Measurements from ENCODE around the gene SARNP.
A peak's percentile ranks its signal among the peaks of the same experiment; 100 is the strongest.

SARNP gene

GRCh38 chr12:55721601-55722213 lies 95.8 kb downstream of the SARNP start:
- no peak for DNase-seq

GRCh38 chr12:55720894-55721444 lies 96.6 kb downstream of the SARNP start:
- peak; percentile 76 for DNase-seq

- DNase-seq = no peak
Measured at GRCh38 chr12:55720071-55720564, 97.4 kb downstream of the SARNP start, which contains the start of gene RDH5. Gene RDH5 (plus strand): TSS chr12:55720393. CDS start chr12:55721185, 792 bp downstream.

- DNase-seq = no peak
Measured at GRCh38 chr12:55719371-55719770, 98.2 kb downstream of the SARNP start.

- DNase-seq = no peak
Measured at GRCh38 chr12:55718624-55719275, 98.8 kb downstream of the SARNP start.

GRCh38 chr12:55718015-55718414 lies 99.5 kb downstream of the SARNP start:
- DNase-seq = no peak

GRCh38 chr12:55717011-55718007 lies 100.2 kb downstream of the SARNP start:
- peak; percentile 47 for DNase-seq

- DNase-seq = peak; percentile 59
Measured at GRCh38 chr12:55716582-55716957, 101.0 kb downstream of the SARNP start.

GRCh38 chr12:55715833-55716581 lies 101.5 kb downstream of the SARNP start, which contains the start of gene BLOC1S1:
Gene BLOC1S1 (plus strand): TSS chr12:55716046. CDS start chr12:55716052, 6 bp downstream.
- DNase-seq = peak; percentile 81

GRCh38 chr12:55715169-55715764 lies 102.3 kb downstream of the SARNP start:
- no peak for DNase-seq

- no peak for DNase-seq
Measured at GRCh38 chr12:55713721-55714120, 103.8 kb downstream of the SARNP start.

- no peak for DNase-seq
Measured at GRCh38 chr12:55712700-55713415, 104.7 kb downstream of the SARNP start.

- no peak for DNase-seq
Measured at GRCh38 chr12:55711786-55712553, 105.6 kb downstream of the SARNP start.

- no peak for DNase-seq
Measured at GRCh38 chr12:55708695-55709233, 108.8 kb downstream of the SARNP start.

- DNase-seq = no peak
Measured at GRCh38 chr12:55707841-55708694, 109.5 kb downstream of the SARNP start, which contains the start of gene ITGA7. Gene ITGA7 (minus strand): TSS chr12:55707904. CDS start chr12:55707682, 222 bp downstream.
